K562 (cell line): ENCODE measurements around the gene MARK2. TPM values are rescaled to one million over a fixed set of nuclear protein-coding genes. Genes with fewer than 3 reads are reported as not detected.
A peak's percentile ranks its signal among the peaks of the same experiment; 100 is the strongest.

Source experiments
- ATAC-seq: fragments of 200-7000 bp; cut with Tn5 transposase; 3 replicates; pipeline ENCODE4 v1.9.1; 2020; ENCODE audit warnings: moderate library complexity
- BruUV-seq: library from RNA; stranded (reverse); fragments of 400-500 nt; replicated peaks from 2 replicates; lab custom pipeline; 2021; lab: Mats Ljungman, UMichigan
- CTCF ChIA-PET: fragments of 300-600 bp; formaldehyde crosslinking; extraction: SDS; loops from one replicate; lab custom pipeline; 2021; ENCODE audit warnings: low intra/inter-chr PET ratio; lab: Yijun Ruan, JAX
- POLR2A ChIA-PET: fragments of 300-600, 350-650 bp; sonication (Branson Sonifier 250); formaldehyde crosslinking; extraction: SDS; loops from one replicate; lab custom pipeline; 2021; ENCODE audit warnings: antibody characterized with exemption, inconsistent platforms; lab: Yijun Ruan, JAX
- DNase-seq, 4 experiments: peaks; one replicate each; pipeline versions ENCODE4 v3.0.0 to v3.0.0-alpha.2; 2011 to 2018; ENCODE audit warnings: low spot score in 3 of 4, mixed read lengths in 3 of 4; ENCODE audit errors: extremely low read depth in 1 of 4
- FAIRE-seq: peaks from 2 replicates; lab custom pipeline; 2011; peaks lifted over from hg19 to GRCh38; lab: Jason Lieb, UNC
- H2AFZ ChIP-seq: 2 replicates; pipeline ENCODE4 v1.6.0; 2011; ENCODE audit warnings: low read depth, low read length, control low read depth, inconsistent platforms
- H3K27ac ChIP-seq: fragments of 200-600 bp; 3 replicates; pipeline ENCODE4 v1.8.0; 2011; ENCODE audit warnings: low read depth, mild to moderate bottlenecking, control low read depth, inconsistent platforms, low read length, moderate library complexity, mixed read lengths; ENCODE audit errors: extremely low read depth
- H3K27me3 ChIP-seq, 2 experiments: fragments of 300-600 bp in 1 of 2; 2 replicates in 1 of 2; 3 replicates in 1 of 2; pipeline versions ENCODE4 v1.6.0 to v1.8.0; 2011; ENCODE audit warnings: inconsistent platforms in 2 of 2, low read length in 2 of 2, mild to moderate bottlenecking in 1 of 2, mixed read lengths in 1 of 2, moderate library complexity in 1 of 2; ENCODE audit not compliant: control insufficient read depth in 2 of 2, insufficient read depth in 2 of 2
- H3K36me3 ChIP-seq: fragments of 300-600 bp; 3 replicates; pipeline ENCODE4 v1.8.0; 2011; ENCODE audit warnings: mild to moderate bottlenecking, low read length, inconsistent platforms; ENCODE audit not compliant: control insufficient read depth, insufficient read depth
- H3K4me1 ChIP-seq, 2 experiments: fragments of 200-600 bp in 1 of 2; replicated peaks in 1 of 2; 2 replicates in 1 of 2; 3 replicates in 1 of 2; pipeline versions ENCODE4 v1.5.1 to v1.8.0; 2011; ENCODE audit warnings: inconsistent platforms in 2 of 2, low read length in 2 of 2, mild to moderate bottlenecking in 1 of 2, mixed read lengths in 1 of 2, moderate library complexity in 1 of 2; ENCODE audit not compliant: control insufficient read depth in 2 of 2, insufficient read depth in 2 of 2
- H3K4me2 ChIP-seq: 2 replicates; pipeline ENCODE4 v1.6.1; 2011; ENCODE audit warnings: low read length, control low read depth, inconsistent platforms, mixed read lengths; ENCODE audit not compliant: insufficient read depth
- H3K4me3 ChIP-seq: fragments of 200-600 bp; sonication (generic), shearing (Covaris generic); 2 replicates; pipeline ENCODE4 v1.5.1; 2016; ENCODE audit warnings: control low read depth, inconsistent platforms
- H3K79me2 ChIP-seq: fragments of 200-600 bp; 3 replicates; pipeline ENCODE4 v1.8.0; 2011; ENCODE audit warnings: low read length, inconsistent platforms; ENCODE audit not compliant: control insufficient read depth, insufficient read depth
- H3K9ac ChIP-seq, 2 experiments: 2 replicates each; pipeline versions ENCODE4 v1.6.0 to v1.6.1; 2011; ENCODE audit warnings: low read depth in 2 of 2, low read length in 2 of 2, control low read depth in 1 of 2, inconsistent platforms in 1 of 2, mild to moderate bottlenecking in 1 of 2, mixed read lengths in 1 of 2; ENCODE audit not compliant: insufficient read depth in 1 of 2
- H3K9me1 ChIP-seq: one replicate; pipeline ENCODE4 v1.6.0; 2011; ENCODE audit warnings: inconsistent platforms, mild to moderate bottlenecking, low read length, moderate library complexity; ENCODE audit not compliant: control insufficient read depth, insufficient read depth
- H3K9me3 ChIP-seq: replicated peaks from 2 replicates; pipeline ENCODE4 v1.5.1; 2011; ENCODE audit warnings: low read depth, low read length, inconsistent platforms; ENCODE audit not compliant: control insufficient read depth, insufficient read depth
- H4K20me1 ChIP-seq: replicated peaks from 2 replicates; pipeline ENCODE4 v1.6.1; 2011; ENCODE audit warnings: low read length, inconsistent platforms, mixed read lengths; ENCODE audit not compliant: control insufficient read depth, insufficient read depth
- ASH1L ChIP-seq: fragments of 450-650 bp; IDR thresholded peaks from 2 replicates; pipeline ENCODE4 v1.6.1; 2018; ENCODE audit warnings: borderline replicate concordance, mild to moderate bottlenecking, low read depth; ENCODE audit not compliant: partially characterized antibody
- C11orf30 ChIP-seq: fragments of 450-650 bp; IDR thresholded peaks from 2 replicates; pipeline ENCODE4 v1.6.1; 2016; ENCODE audit warnings: low read depth, mild to moderate bottlenecking
- MBD2 ChIP-seq: sonication (generic); IDR thresholded peaks from 2 replicates; pipeline ENCODE4 v1.6.1; 2016; ENCODE audit warnings: low read depth, borderline replicate concordance
- MCM7 ChIP-seq, 2 experiments: fragments of 450-650 bp; IDR thresholded peaks; 2 replicates each; pipeline ENCODE4 v1.6.1; 2016 to 2018
- NFYB ChIP-seq: IDR thresholded peaks from 2 replicates; pipeline ENCODE4 v1.6.1; 2011; ENCODE audit warnings: mild to moderate bottlenecking, moderate library complexity; ENCODE audit not compliant: insufficient read length; ENCODE audit errors: extremely low read depth
- PML ChIP-seq: IDR thresholded peaks from 2 replicates; pipeline ENCODE4 v1.6.1; 2012; ENCODE audit warnings: low read length, inconsistent platforms
- RBBP5 ChIP-seq: fragments of 200-600 bp; sonication (generic); IDR thresholded peaks from 2 replicates; pipeline ENCODE4 v1.6.1; 2012; ENCODE audit warnings: borderline replicate concordance, mild to moderate bottlenecking, low read length, control low read depth, inconsistent platforms; ENCODE audit not compliant: insufficient read depth, poor library complexity, severe bottlenecking
- SOX6 ChIP-seq: fragments of 450-650 bp; IDR thresholded peaks from 2 replicates; pipeline ENCODE4 v1.6.1; 2014; ENCODE audit warnings: mild to moderate bottlenecking
- SRSF7 ChIP-seq: fragments of 200-400 bp; formaldehyde crosslinking; optimal IDR thresholded peaks from 2 replicates; pipeline ENCODE3; 2017; ENCODE audit warnings: mild to moderate bottlenecking, low read depth, low read length
- STAG1 ChIP-seq: sonication (generic); formaldehyde crosslinking; IDR thresholded peaks from 2 replicates; pipeline ENCODE4 v1.5.0; 2020; ENCODE audit warnings: missing genetic modification reagents, borderline replicate concordance
- TAF1 ChIP-seq: IDR thresholded peaks from 2 replicates; pipeline ENCODE4 v1.6.1; 2011; ENCODE audit warnings: mild to moderate bottlenecking, low read length, moderate library complexity; ENCODE audit not compliant: insufficient read depth, control insufficient read depth, severe bottlenecking; ENCODE audit errors: extremely low read depth
- ZNF12 ChIP-seq: sonication (generic); formaldehyde crosslinking; IDR thresholded peaks from 2 replicates; pipeline ENCODE4 v1.4.0; 2020; ENCODE audit warnings: mild to moderate bottlenecking, missing genetic modification reagents
- WGBS: fragments of 100-300 bp; shearing (Covaris generic); methylation state at CpG from one replicate; pipeline ENCODE4 v1.1.6; 2016; ENCODE audit warnings: low coverage, mixed read lengths; ENCODE audit not compliant: insufficient coverage; ENCODE audit errors: missing lambda C conversion rate; 5-methylcytosine and 5-hydroxymethylcytosine counted together
- in situ Hi-C: fragments of 300-500 bp; cut with MboI; formaldehyde crosslinking; loops from 4 replicates; pipeline ENCODE4 v1.15.0; 2018; ENCODE audit warnings: inconsistent platforms, mixed read lengths
- intact Hi-C: fragments of 100-400 bp; cut with micrococcal nuclease; formaldehyde crosslinking; loops from 2 replicates; pipeline ENCODE4 v1.14.2; 2022
- polyA plus RNA-seq, 8 experiments: library from polyadenylated mRNA; depleted of rRNA in 4 of 8; stranded (reverse) in 5 of 8; unstranded in 3 of 8; fragments of >200 nt; fragmentation: Nextera tagmentation in 2 of 8; fragmentation: Illumina TruSeq in 1 of 8; extraction: Ambion mirVana in 2 of 8; extraction: Trizol in 1 of 8; gene quantifications; 2 replicates each; pipeline versions ENCODE4 v1.2.1 to v1.2.3, GENCODE V29; 2011 to 2014; ENCODE audit warnings: inconsistent platforms in 1 of 8, missing spikeins in 1 of 8
- total RNA-seq, 7 experiments: library from RNA; depleted of rRNA in 6 of 7; stranded (reverse); fragments of >200 nt in 6 of 7; fragmentation: Illumina TruSeq in 2 of 7; extraction: Trizol in 2 of 7; gene quantifications; 2 replicates each; pipeline versions ENCODE4 v1.2.1 to v1.2.3, GENCODE V29; 2011 to 2021; ENCODE audit warnings: low replicate concordance in 1 of 7
- TF ChIP-seq, protein P1 (sequence below): sonication (generic); formaldehyde crosslinking; IDR thresholded peaks from 2 replicates; pipeline ENCODE4 v1.8.0; 2022; ENCODE audit warnings: mild to moderate bottlenecking, missing genetic modification reagents, borderline replicate concordance
- TF ChIP-seq, protein P2 (sequence below): fragments of 250-450 bp; sonication (Bioruptor Pico); IDR thresholded peaks from 2 replicates; pipeline ENCODE4 v1.6.1; 2021; ENCODE audit warnings: mild to moderate bottlenecking
- TF ChIP-seq, protein P3 (sequence below): sonication (generic); formaldehyde crosslinking; IDR thresholded peaks from 2 replicates; pipeline ENCODE4 v1.8.0; 2022; ENCODE audit warnings: mild to moderate bottlenecking, missing genetic modification reagents
- TF ChIP-seq, protein P4 (sequence below), 2 experiments: fragments of 200-800 bp in 1 of 2; sonication (Bioruptor generic) in 1 of 2; sonication (generic) in 1 of 2; formaldehyde crosslinking in 1 of 2; IDR thresholded peaks in 1 of 2; conservative IDR thresholded peaks in 1 of 2; 2 replicates each; pipeline versions ENCODE4 v1.5.0 to v1.6.1; 2016 to 2020; ENCODE audit warnings: missing compliant biosample characterization in 1 of 2, missing genetic modification characterization in 1 of 2, missing genetic modification reagents in 1 of 2

Gene MARK2
- total and polyA plus RNA-seq, 9 of the 15 experiments (the other 6 are each of a cell fraction or from before 2014, with no cell fraction given), result 0.32 to 43.5 (median 15.1) TPM

DNA sequence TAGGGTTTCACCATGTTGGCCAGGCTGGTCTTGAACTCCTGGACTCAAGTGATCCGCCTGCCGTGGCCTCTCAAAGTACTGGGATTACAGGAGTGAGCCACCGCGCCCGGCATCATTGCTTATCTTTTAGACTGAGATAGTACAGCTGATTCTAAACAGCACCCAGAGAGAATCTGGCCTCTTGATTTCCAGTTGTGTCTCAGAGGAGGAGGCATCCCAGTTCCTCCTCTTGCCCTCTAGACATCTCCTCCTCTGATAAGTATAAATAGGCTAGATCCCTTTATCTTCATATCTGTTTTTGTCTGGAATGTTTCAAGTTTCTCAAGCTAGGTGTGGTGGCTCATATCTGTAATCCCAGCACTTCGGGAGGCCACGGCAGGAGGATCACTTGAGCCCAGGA, 7.0 kb downstream of the MARK2 start:
- H3K9ac ChIP-seq, result 0 out of 4 replicates have a peak overlapping the region, but pooled peaks of 1 of the 2 experiments have one; percentile 55
- H3K4me1 ChIP-seq, result peaks cover 16 to 28% of the 10 kb centered on the region in 2 experiments; a peak in 4 of 5 replicates
- H4K20me1 ChIP-seq, result peaks cover 34% of the 10 kb centered on the region
- WGBS, result 49% methylated on average over 7 of the region's 7 CpGs
- H3K4me3 ChIP-seq, result no peak overlapping the region
- FAIRE-seq, result no peak
- DNase-seq, result no peak
- H2AFZ ChIP-seq, result no peak overlapping the region
- no TSS peak for BruUV-seq
- ChIA-PET POLR2A (interaction anchor here (0.9 to 2.5 kb wide), 3 partner anchors 9 to 42 kb away, joined by 3 to 10 read pairs (median 8); no protein-coding TSS in a partner anchor), CTCF (no interaction called here)
- H3K27ac ChIP-seq, result no peak overlapping the region
- peaks cover 86% of the 10 kb centered on the region for H3K79me2 ChIP-seq
- no peaks in the 10 kb centered on the region for H3K27me3 ChIP-seq
- no peak overlapping the region for H3K4me2 ChIP-seq
- intact Hi-C loops (no loop called here), in situ Hi-C loops (no loop called here)
- H3K9me3 ChIP-seq, result no peaks in the 10 kb centered on the region
- peaks cover 5% of the 10 kb centered on the region for H3K9me1 ChIP-seq
- ATAC-seq, result no peak
- H3K36me3 ChIP-seq, result peaks cover 56% of the 10 kb centered on the region
- TF ChIP-seq NFYB (no peak), ASH1L (no peak), MBD2 (no peak), TAF1 (no peak), SOX6 (no peak), RBBP5 (no peak), SRSF7 (no peak), MCM7 (IDR thresholded peaks at IDR 0.05) (no peak), STAG1 (CRISPR knock-in tag) (no peak), ZNF12 (CRISPR knock-in tag) (no peak), C11orf30 (no peak), PML (no peak)
- TF ChIP-seq, protein P1, sequence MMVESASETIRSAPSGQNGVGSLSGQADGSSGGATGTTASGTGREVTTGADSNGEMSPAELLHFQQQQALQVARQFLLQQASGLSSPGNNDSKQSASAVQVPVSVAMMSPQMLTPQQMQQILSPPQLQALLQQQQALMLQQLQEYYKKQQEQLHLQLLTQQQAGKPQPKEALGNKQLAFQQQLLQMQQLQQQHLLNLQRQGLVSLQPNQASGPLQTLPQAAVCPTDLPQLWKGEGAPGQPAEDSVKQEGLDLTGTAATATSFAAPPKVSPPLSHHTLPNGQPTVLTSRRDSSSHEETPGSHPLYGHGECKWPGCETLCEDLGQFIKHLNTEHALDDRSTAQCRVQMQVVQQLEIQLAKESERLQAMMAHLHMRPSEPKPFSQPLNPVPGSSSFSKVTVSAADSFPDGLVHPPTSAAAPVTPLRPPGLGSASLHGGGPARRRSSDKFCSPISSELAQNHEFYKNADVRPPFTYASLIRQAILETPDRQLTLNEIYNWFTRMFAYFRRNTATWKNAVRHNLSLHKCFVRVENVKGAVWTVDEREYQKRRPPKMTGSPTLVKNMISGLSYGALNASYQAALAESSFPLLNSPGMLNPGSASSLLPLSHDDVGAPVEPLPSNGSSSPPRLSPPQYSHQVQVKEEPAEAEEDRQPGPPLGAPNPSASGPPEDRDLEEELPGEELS (CRISPR knock-in tag), result no peak
- TF ChIP-seq, protein P2, sequence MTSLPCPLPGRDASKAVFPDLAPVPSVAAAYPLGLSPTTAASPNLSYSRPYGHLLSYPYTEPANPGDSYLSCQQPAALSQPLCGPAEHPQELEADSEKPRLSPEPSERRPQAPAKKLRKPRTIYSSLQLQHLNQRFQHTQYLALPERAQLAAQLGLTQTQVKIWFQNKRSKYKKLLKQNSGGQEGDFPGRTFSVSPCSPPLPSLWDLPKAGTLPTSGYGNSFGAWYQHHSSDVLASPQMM, result no peak
- TF ChIP-seq, protein P3, sequence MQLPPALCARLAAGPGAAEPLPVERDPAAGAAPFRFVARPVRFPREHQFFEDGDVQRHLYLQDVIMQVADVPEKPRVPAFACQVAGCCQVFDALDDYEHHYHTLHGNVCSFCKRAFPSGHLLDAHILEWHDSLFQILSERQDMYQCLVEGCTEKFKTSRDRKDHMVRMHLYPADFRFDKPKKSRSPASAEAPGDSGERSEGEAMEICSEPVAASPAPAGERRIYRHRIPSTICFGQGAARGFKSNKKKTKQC (CRISPR knock-in tag), result no peak
- TF ChIP-seq, protein P4, sequence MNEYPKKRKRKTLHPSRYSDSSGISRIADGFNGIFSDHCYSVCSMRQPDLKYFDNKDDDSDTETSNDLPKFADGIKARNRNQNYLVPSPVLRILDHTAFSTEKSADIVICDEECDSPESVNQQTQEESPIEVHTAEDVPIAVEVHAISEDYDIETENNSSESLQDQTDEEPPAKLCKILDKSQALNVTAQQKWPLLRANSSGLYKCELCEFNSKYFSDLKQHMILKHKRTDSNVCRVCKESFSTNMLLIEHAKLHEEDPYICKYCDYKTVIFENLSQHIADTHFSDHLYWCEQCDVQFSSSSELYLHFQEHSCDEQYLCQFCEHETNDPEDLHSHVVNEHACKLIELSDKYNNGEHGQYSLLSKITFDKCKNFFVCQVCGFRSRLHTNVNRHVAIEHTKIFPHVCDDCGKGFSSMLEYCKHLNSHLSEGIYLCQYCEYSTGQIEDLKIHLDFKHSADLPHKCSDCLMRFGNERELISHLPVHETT (CRISPR knock-in tag; conservative IDR thresholded peaks at IDR 0.05 in 1 of 2, IDR thresholded peaks at IDR 0.05 in 1 of 2), result no peak
